Measurements from ENCODE around the gene PRKAG2.

GRCh38 chr7:151872531-151873401 is 4.1 kb downstream of the PRKAG2 start:
- TF ChIP-seq GATA2 (IDR thresholded peaks at IDR 0.05; ENCODE audit: low read depth, low read length) (no peak), GATA3 (IDR thresholded peaks at IDR 0.05; ENCODE audit: low read depth, low read length) (no peak)

Measured in SH-SY5Y (cell line).